SK-N-SH treated with all-trans-retinoic acid at 6 μM for 48 hours (cell line): ENCODE measurements around the gene DIP2A.

ENCODE experiments used
- ATAC-seq: fragments of 200-7000 bp; cut with Tn5 transposase; 3 replicates; pipeline ENCODE4 v1.9.1; 2020; ENCODE audit warnings: mild to moderate bottlenecking, moderate library complexity
- ARNTL ChIP-seq: fragments of 450-650 bp; formaldehyde crosslinking; IDR thresholded peaks from 2 replicates; pipeline ENCODE4 v1.5.0; 2020; ENCODE audit warnings: low read depth, mild to moderate bottlenecking, moderate library complexity, borderline replicate concordance
- BACH2 ChIP-seq: fragments of 250-450 bp; sonication (Bioruptor Pico); IDR thresholded peaks from 2 replicates; pipeline ENCODE4 v1.9.0; 2021; ENCODE audit warnings: mild to moderate bottlenecking, borderline replicate concordance
- CREB5 ChIP-seq: fragments of 250-450 bp; sonication (Bioruptor Pico); IDR thresholded peaks from 2 replicates; pipeline ENCODE4 v1.5.1; 2020; ENCODE audit warnings: low read depth, mild to moderate bottlenecking, moderate library complexity
- CSDC2 ChIP-seq: fragments of 250-450 bp; sonication (Bioruptor Pico); IDR thresholded peaks from 2 replicates; pipeline ENCODE4 v1.5.0; 2020; ENCODE audit warnings: mild to moderate bottlenecking, moderate library complexity
- ESRRG ChIP-seq: fragments of 250-450 bp; sonication (Bioruptor Pico); IDR thresholded peaks from 2 replicates; pipeline ENCODE4 v1.6.1; 2021; ENCODE audit warnings: mild to moderate bottlenecking
- GLIS3 ChIP-seq: fragments of 250-450 bp; sonication (Bioruptor Pico); IDR thresholded peaks from 2 replicates; pipeline ENCODE4 v1.5.0; 2020; ENCODE audit warnings: mild to moderate bottlenecking, moderate library complexity
- ISL1 ChIP-seq: fragments of 250-450 bp; sonication (Bioruptor Pico); IDR thresholded peaks from 2 replicates; pipeline ENCODE4 v2.1.2; 2022; ENCODE audit warnings: mild to moderate bottlenecking, moderate library complexity
- OSR1 ChIP-seq: fragments of 250-450 bp; sonication (Bioruptor Pico); IDR thresholded peaks from 2 replicates; pipeline ENCODE4 v1.8.0; 2022; ENCODE audit warnings: moderate library complexity, mild to moderate bottlenecking, inconsistent platforms
- POU6F1 ChIP-seq: fragments of 250-450 bp; sonication (Bioruptor Pico); IDR thresholded peaks from 2 replicates; pipeline ENCODE4 v1.8.0; 2021; ENCODE audit warnings: low read depth, mild to moderate bottlenecking, moderate library complexity, borderline replicate concordance
- PPARA ChIP-seq: fragments of 250-450 bp; sonication (Bioruptor Pico); IDR thresholded peaks from 2 replicates; pipeline ENCODE4 v1.5.0; 2020; ENCODE audit warnings: mild to moderate bottlenecking, borderline replicate concordance
- RARB ChIP-seq: fragments of 250-450 bp; sonication (Bioruptor Pico); IDR thresholded peaks from 2 replicates; pipeline ENCODE4 v1.8.0; 2021; ENCODE audit warnings: mild to moderate bottlenecking, moderate library complexity
- SNAI2 ChIP-seq: fragments of 250-450 bp; sonication (Bioruptor Pico); IDR thresholded peaks from 2 replicates; pipeline ENCODE4 v1.5.0; 2020; ENCODE audit warnings: mild to moderate bottlenecking, moderate library complexity
- TCF4 ChIP-seq: fragments of 250-450 bp; sonication (Bioruptor Pico); IDR thresholded peaks from 2 replicates; pipeline ENCODE4 v1.8.0; 2021; ENCODE audit warnings: mild to moderate bottlenecking, moderate library complexity, borderline replicate concordance
- TSHZ2 ChIP-seq: fragments of 250-450 bp; sonication (Bioruptor Pico); IDR thresholded peaks from 2 replicates; pipeline ENCODE4 v1.5.0; 2020; ENCODE audit warnings: mild to moderate bottlenecking, moderate library complexity
- ZC3H10 ChIP-seq: fragments of 250-450 bp; sonication (Bioruptor Pico); IDR thresholded peaks from 2 replicates; pipeline ENCODE4 v1.5.1; 2021; ENCODE audit warnings: mild to moderate bottlenecking, moderate library complexity
- ZFP3 ChIP-seq: fragments of 250-450 bp; sonication (Bioruptor Pico); IDR thresholded peaks from 2 replicates; pipeline ENCODE4 v1.5.0; 2020; ENCODE audit warnings: mild to moderate bottlenecking, moderate library complexity
- ZFP30 ChIP-seq: fragments of 450-650 bp; formaldehyde crosslinking; IDR thresholded peaks from 2 replicates; pipeline ENCODE4 v1.5.0; 2022; ENCODE audit warnings: mild to moderate bottlenecking, moderate library complexity
- ZNF565 ChIP-seq: fragments of 450-650 bp; formaldehyde crosslinking; conservative IDR thresholded peaks from 2 replicates; pipeline ENCODE4 v1.5.0; 2020; ENCODE audit warnings: low read depth, mild to moderate bottlenecking, moderate library complexity
- ZNF8 ChIP-seq: fragments of 450-650 bp; formaldehyde crosslinking; IDR thresholded peaks from 2 replicates; pipeline ENCODE4 v1.5.0; 2020; ENCODE audit warnings: mild to moderate bottlenecking, moderate library complexity
- TF ChIP-seq, protein P1 (sequence below): fragments of 250-450 bp; sonication (Bioruptor Pico); IDR thresholded peaks from 2 replicates; pipeline ENCODE4 v1.5.1; 2021; ENCODE audit warnings: mild to moderate bottlenecking, moderate library complexity

Gene DIP2A

DNA sequence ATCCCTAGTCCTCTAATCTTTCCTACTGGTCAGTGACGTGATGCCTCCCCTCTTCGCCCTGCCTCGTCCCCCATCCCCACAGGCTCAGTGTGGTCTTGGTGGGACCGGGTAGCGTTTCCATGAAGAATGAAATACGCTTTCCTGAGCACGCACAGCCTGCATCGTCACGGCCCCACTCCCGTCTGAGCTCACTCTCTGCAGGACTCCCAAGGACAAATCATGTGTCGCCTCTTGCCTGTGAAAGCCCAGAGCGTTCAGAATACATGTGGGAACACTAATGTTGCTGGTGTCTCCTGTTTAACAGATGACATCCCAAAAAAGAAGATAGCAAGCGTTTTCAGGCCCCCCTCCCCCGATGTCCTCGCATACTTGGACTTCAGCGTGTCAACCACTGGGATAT, 97.0 kb downstream of the DIP2A start:
- no peak for ATAC-seq
- TF ChIP-seq BACH2 (CRISPR knock-in tag) (no peak), ARNTL (CRISPR knock-in tag) (no peak), CREB5 (CRISPR knock-in tag) (no peak), ZFP3 (no peak), TSHZ2 (CRISPR knock-in tag) (no peak), PPARA (no peak), ZNF8 (CRISPR knock-in tag) (no peak)

DNA sequence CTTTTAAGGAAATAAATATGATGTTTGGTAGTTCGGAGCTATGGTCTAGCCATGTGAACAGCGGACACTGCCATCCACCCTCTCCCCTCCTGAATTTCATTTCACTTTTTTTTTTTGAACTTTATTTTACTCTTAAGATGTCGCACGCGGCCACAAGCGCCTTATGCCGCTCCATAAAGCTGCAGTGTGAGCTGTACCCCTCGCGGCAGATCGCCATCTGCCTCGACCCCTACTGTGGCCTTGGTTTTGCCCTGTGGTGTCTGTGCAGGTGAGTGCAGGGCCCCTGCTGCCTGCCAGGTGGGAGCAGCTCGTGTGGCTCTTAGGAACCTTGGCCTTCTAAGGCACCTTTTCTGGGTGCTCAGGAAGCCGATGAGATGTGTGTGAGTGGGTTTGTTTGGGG, 98.1 kb downstream of the DIP2A start:
- ATAC-seq = no peak
- TF ChIP-seq SNAI2 (CRISPR knock-in tag) = no peak
- no peak for TF ChIP-seq ZFP3
- no peak for TF ChIP-seq ZC3H10 (CRISPR knock-in tag)
- TF ChIP-seq PPARA = no peak
- no peak for TF ChIP-seq TSHZ2 (CRISPR knock-in tag)
- TF ChIP-seq BACH2 (CRISPR knock-in tag) = no peak

DNA sequence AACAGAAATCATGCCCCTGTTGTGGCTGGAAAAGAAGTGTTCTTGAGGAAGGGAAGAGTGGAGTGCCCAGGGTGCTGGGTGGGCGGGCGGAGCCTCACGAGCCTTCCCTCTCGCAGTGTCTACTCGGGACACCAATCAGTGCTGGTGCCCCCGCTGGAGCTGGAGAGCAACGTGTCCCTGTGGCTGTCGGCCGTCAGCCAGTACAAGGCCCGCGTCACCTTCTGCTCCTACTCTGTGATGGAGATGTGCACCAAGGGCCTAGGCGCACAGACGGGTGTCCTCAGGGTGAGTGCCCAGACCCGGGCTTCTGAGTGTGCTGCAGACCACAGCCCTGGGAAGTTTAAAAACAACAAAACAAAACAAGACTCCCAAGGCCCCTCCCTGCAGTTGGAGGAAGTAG, 98.8 kb downstream of the DIP2A start:
- no peak for ATAC-seq
- TF ChIP-seq ARNTL (CRISPR knock-in tag) = no peak
- TF ChIP-seq OSR1 (CRISPR knock-in tag) = no peak
- TF ChIP-seq ISL1 (CRISPR knock-in tag) = no peak
- TF ChIP-seq TCF4 (CRISPR knock-in tag) = no peak
- TF ChIP-seq ZFP30 (CRISPR knock-in tag) = no peak
- no peak for TF ChIP-seq CSDC2 (CRISPR knock-in tag)
- TF ChIP-seq CREB5 (CRISPR knock-in tag) = no peak
- no peak for TF ChIP-seq RARB (CRISPR knock-in tag)
- no peak for TF ChIP-seq ZNF8 (CRISPR knock-in tag)
- TF ChIP-seq ESRRG = no peak
- no peak for TF ChIP-seq ZNF565 (CRISPR knock-in tag)
- TF ChIP-seq, protein P1, sequence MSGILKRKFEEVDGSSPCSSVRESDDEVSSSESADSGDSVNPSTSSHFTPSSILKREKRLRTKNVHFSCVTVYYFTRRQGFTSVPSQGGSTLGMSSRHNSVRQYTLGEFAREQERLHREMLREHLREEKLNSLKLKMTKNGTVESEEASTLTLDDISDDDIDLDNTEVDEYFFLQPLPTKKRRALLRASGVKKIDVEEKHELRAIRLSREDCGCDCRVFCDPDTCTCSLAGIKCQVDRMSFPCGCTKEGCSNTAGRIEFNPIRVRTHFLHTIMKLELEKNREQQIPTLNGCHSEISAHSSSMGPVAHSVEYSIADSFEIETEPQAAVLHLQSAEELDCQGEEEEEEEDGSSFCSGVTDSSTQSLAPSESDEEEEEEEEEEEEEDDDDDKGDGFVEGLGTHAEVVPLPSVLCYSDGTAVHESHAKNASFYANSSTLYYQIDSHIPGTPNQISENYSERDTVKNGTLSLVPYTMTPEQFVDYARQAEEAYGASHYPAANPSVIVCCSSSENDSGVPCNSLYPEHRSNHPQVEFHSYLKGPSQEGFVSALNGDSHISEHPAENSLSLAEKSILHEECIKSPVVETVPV (CRISPR knock-in tag) = no peak
- no peak for TF ChIP-seq POU6F1 (CRISPR knock-in tag)
- no peak for TF ChIP-seq GLIS3
